MCF 10A (cell line): Measurements from ENCODE around the gene PYY. TPM values are rescaled to one million over a fixed set of nuclear protein-coding genes. Genes with fewer than 3 reads are reported as not detected.

ENCODE experiments used
- BruUV-seq: library from RNA; stranded (reverse); fragments of 400-500 nt; replicated peaks from 2 replicates; lab custom pipeline; 2021; lab: Mats Ljungman, UMichigan
- CTCF ChIA-PET: fragments of 300-600 bp; sonication (Branson Sonifier 250); formaldehyde crosslinking; extraction: SDS; loops from one replicate; lab custom pipeline; 2021; ENCODE audit warnings: antibody characterized with exemption, inconsistent platforms; lab: Yijun Ruan, JAX
- POLR2A ChIA-PET: fragments of 300-600, 350-650 bp; sonication (Branson Sonifier 250); formaldehyde crosslinking; extraction: SDS; loops from one replicate; lab custom pipeline; 2020; ENCODE audit warnings: antibody characterized with exemption, inconsistent platforms; lab: Yijun Ruan, JAX
- DNase-seq: peaks from one replicate; pipeline ENCODE4 v3.0.0-alpha.2; 2018; ENCODE audit not compliant: unreplicated experiment
- H3K27ac Mint-ChIP-seq: one replicate; pipeline ENCODE4 v1.8.0; 2022; ENCODE audit warnings: mild to moderate bottlenecking, low read depth, mixed read lengths; ENCODE audit not compliant: unreplicated experiment
- H3K27me3 Mint-ChIP-seq: one replicate; pipeline ENCODE4 v1.8.0; 2022; ENCODE audit warnings: mixed read lengths; ENCODE audit not compliant: insufficient read depth, unreplicated experiment
- H3K36me3 Mint-ChIP-seq: one replicate; pipeline ENCODE4 v1.8.0; 2022; ENCODE audit warnings: mild to moderate bottlenecking, moderate library complexity, mixed read lengths; ENCODE audit not compliant: insufficient read depth, unreplicated experiment
- H3K4me1 Mint-ChIP-seq: one replicate; pipeline ENCODE4 v1.8.0; 2022; ENCODE audit warnings: mixed read lengths; ENCODE audit not compliant: insufficient read depth, unreplicated experiment
- H3K4me3 Mint-ChIP-seq: one replicate; pipeline ENCODE4 v1.8.0; 2022; ENCODE audit warnings: mild to moderate bottlenecking, moderate library complexity, mixed read lengths; ENCODE audit not compliant: unreplicated experiment
- H3K9me3 Mint-ChIP-seq: one replicate; pipeline ENCODE4 v1.8.0; 2022; ENCODE audit warnings: mixed read lengths; ENCODE audit not compliant: unreplicated experiment
- intact Hi-C: fragments of 100-400 bp; cut with micrococcal nuclease; formaldehyde crosslinking; loops from 2 replicates; pipeline ENCODE4 v1.14.1; 2022
- total RNA-seq: library from RNA; stranded (reverse); gene quantifications from 2 replicates; pipeline ENCODE4 v1.2.3, GENCODE V29; 2022
- TF ChIP-seq, protein P1 (sequence below): fragments of 200-600 bp; IDR thresholded peaks from one replicate; pipeline ENCODE4 v1.8.0; 2022; ENCODE audit warnings: antibody characterized with exemption, mild to moderate bottlenecking; ENCODE audit not compliant: unreplicated experiment

Gene PYY
- total RNA-seq, 1 experiment from 2014 or later, result not detected

- no peak overlapping the region for H3K4me3 Mint-ChIP-seq
- no peak overlapping the region for H3K27ac Mint-ChIP-seq
- H3K27me3 Mint-ChIP-seq, result peaks cover 7% of the 10 kb centered on the region
- H3K36me3 Mint-ChIP-seq, result no peaks in the 10 kb centered on the region
- no peak for DNase-seq
- BruUV-seq, result no TSS peak
- intact Hi-C loops, result no loop called here
- H3K9me3 Mint-ChIP-seq, result no peaks in the 10 kb centered on the region
- H3K4me1 Mint-ChIP-seq, result no peaks in the 10 kb centered on the region
- CTCF ChIA-PET, result interaction anchor here (0.5 kb wide), 1 partner anchor 84 kb away, joined by 3 read pairs; no protein-coding TSS in a partner anchor
- POLR2A ChIA-PET, result no interaction called here
- TF ChIP-seq, protein P1, sequence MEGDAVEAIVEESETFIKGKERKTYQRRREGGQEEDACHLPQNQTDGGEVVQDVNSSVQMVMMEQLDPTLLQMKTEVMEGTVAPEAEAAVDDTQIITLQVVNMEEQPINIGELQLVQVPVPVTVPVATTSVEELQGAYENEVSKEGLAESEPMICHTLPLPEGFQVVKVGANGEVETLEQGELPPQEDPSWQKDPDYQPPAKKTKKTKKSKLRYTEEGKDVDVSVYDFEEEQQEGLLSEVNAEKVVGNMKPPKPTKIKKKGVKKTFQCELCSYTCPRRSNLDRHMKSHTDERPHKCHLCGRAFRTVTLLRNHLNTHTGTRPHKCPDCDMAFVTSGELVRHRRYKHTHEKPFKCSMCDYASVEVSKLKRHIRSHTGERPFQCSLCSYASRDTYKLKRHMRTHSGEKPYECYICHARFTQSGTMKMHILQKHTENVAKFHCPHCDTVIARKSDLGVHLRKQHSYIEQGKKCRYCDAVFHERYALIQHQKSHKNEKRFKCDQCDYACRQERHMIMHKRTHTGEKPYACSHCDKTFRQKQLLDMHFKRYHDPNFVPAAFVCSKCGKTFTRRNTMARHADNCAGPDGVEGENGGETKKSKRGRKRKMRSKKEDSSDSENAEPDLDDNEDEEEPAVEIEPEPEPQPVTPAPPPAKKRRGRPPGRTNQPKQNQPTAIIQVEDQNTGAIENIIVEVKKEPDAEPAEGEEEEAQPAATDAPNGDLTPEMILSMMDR, result no peak
Measured at GRCh38 chr17:43917348-43918025, 36.3 kb downstream of the PYY start.

DNA sequence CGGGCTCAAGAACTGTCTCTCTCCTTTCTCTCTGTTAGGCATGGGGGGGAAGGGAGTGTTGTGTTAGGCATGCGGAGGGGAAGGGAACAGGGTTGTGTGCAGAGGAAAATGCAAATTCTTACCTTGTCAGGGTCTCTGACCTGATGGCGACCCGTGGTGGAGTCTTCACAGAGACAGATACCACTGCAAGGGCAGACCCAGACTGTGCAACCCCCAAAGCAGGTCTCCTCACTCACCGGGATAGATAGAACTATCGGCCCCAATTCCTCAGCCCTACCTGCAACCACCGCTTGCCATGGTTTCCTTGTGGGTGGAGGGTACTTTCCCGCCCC, 36.8 kb downstream of the PYY start:
- Mint-ChIP-seq H3K4me1 (no peaks in the 10 kb centered on the region), H3K36me3 (no peaks in the 10 kb centered on the region), H3K9me3 (no peaks in the 10 kb centered on the region), H3K4me3 (no peak overlapping the region), H3K27ac (no peak overlapping the region), H3K27me3 (peaks cover 1% of the 10 kb centered on the region)
- intact Hi-C loops, result no loop called here
- no peak for DNase-seq
- BruUV-seq, result no TSS peak
- POLR2A ChIA-PET, result no interaction called here
- CTCF ChIA-PET, result no interaction called here
- TF ChIP-seq, protein P1, result no peak

- H3K4me1 Mint-ChIP-seq, result no peaks in the 10 kb centered on the region
- intact Hi-C loops, result no loop called here
- no peak overlapping the region for H3K27ac Mint-ChIP-seq
- H3K9me3 Mint-ChIP-seq, result no peaks in the 10 kb centered on the region
- TF ChIP-seq, protein P1, result no peak
- H3K36me3 Mint-ChIP-seq, result no peaks in the 10 kb centered on the region
- no TSS peak for BruUV-seq
- H3K27me3 Mint-ChIP-seq, result no peaks in the 10 kb centered on the region
- ChIA-PET CTCF (no interaction called here), POLR2A (no interaction called here)
- H3K4me3 Mint-ChIP-seq, result no peak overlapping the region
- DNase-seq, result no peak
Measured at GRCh38 chr17:43916385-43916784, 37.4 kb downstream of the PYY start.

DNA sequence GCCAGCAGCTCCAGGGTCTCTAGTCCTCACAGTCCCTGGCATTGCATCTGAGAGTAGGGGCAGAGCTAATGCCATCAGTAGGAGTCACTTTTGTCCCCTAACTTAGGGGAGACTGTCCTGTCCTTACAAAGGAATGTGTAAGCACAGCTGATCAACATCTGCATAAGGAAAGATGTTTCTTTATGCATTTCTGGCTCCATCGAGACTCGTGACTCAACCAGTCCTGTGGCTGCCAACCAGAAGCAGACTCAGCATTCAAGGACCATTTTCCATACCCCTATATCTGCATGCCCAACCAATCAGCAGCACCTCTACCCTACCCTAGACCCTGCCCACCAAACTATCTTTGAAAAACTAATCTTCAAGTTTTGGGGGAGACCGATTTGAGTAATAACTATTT, 38.2 kb downstream of the PYY start:
- DNase-seq, result no peak
- Mint-ChIP-seq H3K36me3 (no peaks in the 10 kb centered on the region), H3K9me3 (no peaks in the 10 kb centered on the region), H3K27ac (no peak overlapping the region), H3K27me3 (no peaks in the 10 kb centered on the region), H3K4me1 (no peaks in the 10 kb centered on the region), H3K4me3 (no peak overlapping the region)
- CTCF ChIA-PET, result no interaction called here
- intact Hi-C loops, result no loop called here
- TF ChIP-seq, protein P1, result no peak
- no TSS peak for BruUV-seq
- POLR2A ChIA-PET, result no interaction called here
